Vagina (tissue), 2 donors: ENCODE measurements around the gene TNFAIP3.

Experiments
- POLR2A ChIP-seq, 2 donors: fragments of 450-650 bp; IDR thresholded peaks; one replicate each; pipeline ENCODE4 v1.6.1; 2017; ENCODE audit warnings: antibody characterized with exemption in 2 of 2, mild to moderate bottlenecking in 2 of 2, moderate library complexity in 2 of 2
- POLR2AphosphoS5 ChIP-seq, 2 donors: sonication (generic); formaldehyde crosslinking; IDR thresholded peaks; one replicate each; pipeline ENCODE4 v1.9.0; 2017; ENCODE audit warnings: antibody characterized with exemption in 2 of 2, mild to moderate bottlenecking in 2 of 2, low read depth in 1 of 2; ENCODE audit not compliant: insufficient read depth in 1 of 2
- TF ChIP-seq, protein P1 (sequence below), 3 experiments: fragments of 450-650 bp in 2 of 3; fragments of 200-600 bp in 1 of 3; sonication (generic) in 1 of 3; IDR thresholded peaks; one replicate each; pipeline ENCODE4 v1.5.1; 2017 to 2019; ENCODE audit warnings: antibody characterized with exemption in 3 of 3, mild to moderate bottlenecking in 2 of 3, moderate library complexity in 2 of 3

DNA sequence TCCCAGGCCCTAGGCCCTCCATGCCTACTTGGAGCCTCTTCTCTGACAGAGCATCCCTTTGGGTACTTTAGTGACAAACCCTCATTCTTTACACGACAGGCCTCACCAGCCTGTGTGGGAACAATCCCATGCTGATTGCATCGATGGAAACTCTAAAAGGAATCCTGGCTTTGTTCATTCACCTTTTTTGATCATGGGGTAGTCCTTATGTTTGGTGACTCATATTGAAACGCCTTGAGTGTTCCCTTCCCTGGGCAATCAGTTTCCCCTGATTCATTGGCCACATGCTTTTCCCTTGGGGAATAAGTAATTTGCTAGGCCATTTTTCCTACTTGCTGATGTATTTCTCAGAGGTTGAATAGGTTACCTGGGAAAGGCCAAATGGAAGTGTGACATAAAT is 14.7 kb upstream of the TNFAIP3 start:
- TF ChIP-seq, protein P1, sequence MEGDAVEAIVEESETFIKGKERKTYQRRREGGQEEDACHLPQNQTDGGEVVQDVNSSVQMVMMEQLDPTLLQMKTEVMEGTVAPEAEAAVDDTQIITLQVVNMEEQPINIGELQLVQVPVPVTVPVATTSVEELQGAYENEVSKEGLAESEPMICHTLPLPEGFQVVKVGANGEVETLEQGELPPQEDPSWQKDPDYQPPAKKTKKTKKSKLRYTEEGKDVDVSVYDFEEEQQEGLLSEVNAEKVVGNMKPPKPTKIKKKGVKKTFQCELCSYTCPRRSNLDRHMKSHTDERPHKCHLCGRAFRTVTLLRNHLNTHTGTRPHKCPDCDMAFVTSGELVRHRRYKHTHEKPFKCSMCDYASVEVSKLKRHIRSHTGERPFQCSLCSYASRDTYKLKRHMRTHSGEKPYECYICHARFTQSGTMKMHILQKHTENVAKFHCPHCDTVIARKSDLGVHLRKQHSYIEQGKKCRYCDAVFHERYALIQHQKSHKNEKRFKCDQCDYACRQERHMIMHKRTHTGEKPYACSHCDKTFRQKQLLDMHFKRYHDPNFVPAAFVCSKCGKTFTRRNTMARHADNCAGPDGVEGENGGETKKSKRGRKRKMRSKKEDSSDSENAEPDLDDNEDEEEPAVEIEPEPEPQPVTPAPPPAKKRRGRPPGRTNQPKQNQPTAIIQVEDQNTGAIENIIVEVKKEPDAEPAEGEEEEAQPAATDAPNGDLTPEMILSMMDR (IDR thresholded peaks at IDR 0.05) = no peak
- no peak for TF ChIP-seq POLR2A (IDR thresholded peaks at IDR 0.05)
- TF ChIP-seq POLR2AphosphoS5 (IDR thresholded peaks at IDR 0.05; ENCODE audit: insufficient read depth in 1 of 2, low read depth in 1 of 2) = no peak
